Mucosa of rectum (tissue), 2 donors: ENCODE measurements around the gene ZCCHC3.

Experiments used
- H3K27ac ChIP-seq, 2 donors: one replicate each; pipeline ENCODE4 v1.7.0; 2013; ENCODE audit warnings: inconsistent platforms in 2 of 2, low read depth in 2 of 2, low read length in 2 of 2
- H3K27me3 ChIP-seq, 2 donors: one replicate each; pipeline ENCODE4 v1.7.0; 2013; ENCODE audit warnings: low read length in 2 of 2; ENCODE audit not compliant: control insufficient read depth in 2 of 2, insufficient read depth in 2 of 2
- H3K36me3 ChIP-seq, 2 donors: one replicate each; pipeline ENCODE4 v1.7.0; 2013; ENCODE audit warnings: low read length in 2 of 2; ENCODE audit not compliant: control insufficient read depth in 2 of 2, insufficient read depth in 2 of 2
- H3K4me1 ChIP-seq, 2 donors: one replicate each; pipeline ENCODE4 v1.7.0; 2013; ENCODE audit warnings: low read length in 2 of 2, mild to moderate bottlenecking in 1 of 2; ENCODE audit not compliant: control insufficient read depth in 2 of 2, insufficient read depth in 2 of 2
- H3K4me3 ChIP-seq, 2 donors: one replicate each; pipeline ENCODE4 v1.7.0; 2013; ENCODE audit warnings: low read length in 2 of 2
- H3K9ac ChIP-seq, 2 donors: one replicate each; pipeline ENCODE4 v1.7.0; 2013; ENCODE audit warnings: low read length in 2 of 2, low read depth in 1 of 2, mild to moderate bottlenecking in 1 of 2
- H3K9me3 ChIP-seq, 2 donors: one replicate each; pipeline ENCODE4 v1.7.0; 2013; ENCODE audit warnings: low read length in 2 of 2; ENCODE audit not compliant: control insufficient read depth in 2 of 2
- donor health status: healthy.
- donor health status: Normal muscosa, but diverticular disease.

ZCCHC3 gene

GRCh38 chr20:312067-312466 is 14.7 kb downstream of the ZCCHC3 start:
- H3K27ac ChIP-seq = no peak overlapping the region
- H3K27me3 ChIP-seq = no peaks in the 10 kb centered on the region
- no peak overlapping the region for H3K9ac ChIP-seq
- no peaks in the 10 kb centered on the region for H3K9me3 ChIP-seq
- no peak overlapping the region for H3K4me3 ChIP-seq
- H3K36me3 ChIP-seq = no peaks in the 10 kb centered on the region
- peaks cover 0 to 4% of the 10 kb centered on the region in 2 donors for H3K4me1 ChIP-seq

GRCh38 chr20:312866-313265 is 15.5 kb downstream of the ZCCHC3 start:
- H3K9me3 ChIP-seq = no peaks in the 10 kb centered on the region
- H3K4me3 ChIP-seq = no peak overlapping the region
- H3K27ac ChIP-seq = no peak overlapping the region
- H3K4me1 ChIP-seq = peaks cover 0 to 4% of the 10 kb centered on the region in 2 donors
- no peaks in the 10 kb centered on the region for H3K36me3 ChIP-seq
- H3K27me3 ChIP-seq = no peaks in the 10 kb centered on the region
- no peak overlapping the region for H3K9ac ChIP-seq

GRCh38 chr20:313402-313801 is 16.0 kb downstream of the ZCCHC3 start:
- Histone ChIP-seq H3K4me1 (peaks cover 0 to 4% of the 10 kb centered on the region in 2 donors), H3K9ac (no peak overlapping the region), H3K4me3 (no peak overlapping the region), H3K36me3 (no peaks in the 10 kb centered on the region), H3K27ac (no peak overlapping the region), H3K9me3 (no peaks in the 10 kb centered on the region), H3K27me3 (no peaks in the 10 kb centered on the region)

GRCh38 chr20:313948-314347 is 16.6 kb downstream of the ZCCHC3 start:
- H3K9me3 ChIP-seq = no peaks in the 10 kb centered on the region

GRCh38 chr20:316316-317068 is 19.1 kb downstream of the ZCCHC3 start:
- H3K27me3 ChIP-seq = no peaks in the 10 kb centered on the region
- no peaks in the 10 kb centered on the region for H3K36me3 ChIP-seq
- no peak overlapping the region for H3K9ac ChIP-seq
- H3K4me3 ChIP-seq = no peak overlapping the region
- H3K4me1 ChIP-seq = no peaks in the 10 kb centered on the region
- no peak overlapping the region for H3K27ac ChIP-seq
- H3K9me3 ChIP-seq = no peaks in the 10 kb centered on the region

More at GRCh38 chr20:313948-314347, 16.6 kb downstream of the ZCCHC3 start:
- Histone ChIP-seq H3K4me1 (peaks cover 0 to 4% of the 10 kb centered on the region in 2 donors), H3K36me3 (no peaks in the 10 kb centered on the region), H3K9ac (no peak overlapping the region), H3K27me3 (no peaks in the 10 kb centered on the region), H3K27ac (no peak overlapping the region), H3K4me3 (no peak overlapping the region)

- Histone ChIP-seq H3K9me3 (no peaks in the 10 kb centered on the region), H3K4me1 (peaks cover 12 to 14% of the 10 kb centered on the region in 2 donors), H3K4me3 (peak overlapping the region; percentile 67 to 88), H3K27me3 (no peaks in the 10 kb centered on the region), H3K9ac (peak overlapping the region; percentile 83 to 89), H3K27ac (peak overlapping the region; percentile 88 to 90), H3K36me3 (no peaks in the 10 kb centered on the region)
These were observed 27.0 kb downstream of the ZCCHC3 start for GRCh38 chr20:324177-325044.

- Histone ChIP-seq H3K27me3 (no peaks in the 10 kb centered on the region), H3K4me1 (peaks cover 14% of the 10 kb centered on the region in 2 donors)
These were observed 27.9 kb downstream of the ZCCHC3 start, which contains the start of gene SOX12 for GRCh38 chr20:325045-325888. Gene SOX12, plus strand, starts transcription at chr20:325552. Its CDS starts 373 bp downstream, at chr20:325925.

GRCh38 chr20:325889-326644 is 28.7 kb downstream of the ZCCHC3 start:
- H3K9ac ChIP-seq = peak overlapping the region in 1 of 2 donors; percentile 61
- H3K4me1 ChIP-seq = peaks cover 14% of the 10 kb centered on the region in 2 donors
- peak overlapping the region; percentile 52 to 90 for H3K27ac ChIP-seq
- H3K27me3 ChIP-seq = no peaks in the 10 kb centered on the region
- H3K36me3 ChIP-seq = no peaks in the 10 kb centered on the region
- H3K4me3 ChIP-seq = peak overlapping the region; percentile 67 to 76
- no peaks in the 10 kb centered on the region for H3K9me3 ChIP-seq

More at GRCh38 chr20:325045-325888, 27.9 kb downstream of the ZCCHC3 start, which contains the start of gene SOX12:
- Histone ChIP-seq H3K9me3 (no peaks in the 10 kb centered on the region), H3K27ac (peak within 1 kb of the TSS; percentile 88 to 90), H3K36me3 (no peaks in the 10 kb centered on the region), H3K4me3 (peak within 1 kb of the TSS; percentile 67 to 88), H3K9ac (peak within 1 kb of the TSS; percentile 83 to 89)

GRCh38 chr20:326645-327185 is 29.3 kb downstream of the ZCCHC3 start:
- Histone ChIP-seq H3K9me3 (no peaks in the 10 kb centered on the region), H3K4me3 (peak overlapping the region; percentile 67 to 76), H3K36me3 (no peaks in the 10 kb centered on the region), H3K27me3 (no peaks in the 10 kb centered on the region), H3K4me1 (peaks cover 14% of the 10 kb centered on the region in 2 donors), H3K27ac (peak overlapping the region; percentile 50 to 90), H3K9ac (peak overlapping the region in 1 of 2 donors; percentile 61)
